Hematopoietic multipotent progenitor cell treated with erythropoietin and hydrocortisone succinate and interleukin-3 and kit ligand, for 6 days (in vitro differentiated cells): Measurements from ENCODE around the gene CLEC17A.
"Not testable (repeated sequence)": the region's sequence is repeated elsewhere in the genome, so short reads cannot be mapped to it uniquely, and the experiment has no call there.

Experiments used
- DNase-seq: peaks from one replicate; pipeline ENCODE4 v3.0.0-alpha.2; 2015

CLEC17A gene, protein sequence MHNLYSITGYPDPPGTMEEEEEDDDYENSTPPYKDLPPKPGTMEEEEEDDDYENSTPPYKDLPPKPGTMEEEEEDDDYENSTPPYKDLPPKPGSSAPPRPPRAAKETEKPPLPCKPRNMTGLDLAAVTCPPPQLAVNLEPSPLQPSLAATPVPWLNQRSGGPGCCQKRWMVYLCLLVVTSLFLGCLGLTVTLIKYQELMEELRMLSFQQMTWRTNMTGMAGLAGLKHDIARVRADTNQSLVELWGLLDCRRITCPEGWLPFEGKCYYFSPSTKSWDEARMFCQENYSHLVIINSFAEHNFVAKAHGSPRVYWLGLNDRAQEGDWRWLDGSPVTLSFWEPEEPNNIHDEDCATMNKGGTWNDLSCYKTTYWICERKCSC

DNA sequence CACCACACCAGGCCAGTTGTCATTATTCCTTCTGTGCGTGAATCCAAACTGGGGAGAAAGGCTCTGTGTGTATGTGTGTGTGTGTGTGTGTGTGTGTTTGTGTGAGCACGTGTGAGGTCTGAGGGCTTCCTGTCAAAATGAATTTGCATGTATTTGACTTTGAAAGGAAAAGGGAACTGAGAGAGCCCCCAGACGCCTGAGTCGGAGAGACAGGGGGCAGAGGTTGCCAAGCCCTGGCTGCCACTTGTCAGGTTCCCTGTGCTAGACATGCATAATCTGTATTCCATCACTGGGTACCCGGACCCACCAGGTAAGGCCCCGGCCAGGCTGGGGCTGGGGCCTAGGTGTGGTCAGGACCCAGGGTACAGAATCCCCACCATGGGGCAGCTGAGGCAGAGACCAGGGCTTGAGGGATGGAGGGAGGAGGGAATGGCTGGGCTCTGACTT is at the start of gene CLEC17A:
CLEC17A (plus strand) TSS at position 191 of the 447 bp plus-strand sequence; CDS start at position 268, 77 bp downstream.
- no peak for DNase-seq

DNA sequence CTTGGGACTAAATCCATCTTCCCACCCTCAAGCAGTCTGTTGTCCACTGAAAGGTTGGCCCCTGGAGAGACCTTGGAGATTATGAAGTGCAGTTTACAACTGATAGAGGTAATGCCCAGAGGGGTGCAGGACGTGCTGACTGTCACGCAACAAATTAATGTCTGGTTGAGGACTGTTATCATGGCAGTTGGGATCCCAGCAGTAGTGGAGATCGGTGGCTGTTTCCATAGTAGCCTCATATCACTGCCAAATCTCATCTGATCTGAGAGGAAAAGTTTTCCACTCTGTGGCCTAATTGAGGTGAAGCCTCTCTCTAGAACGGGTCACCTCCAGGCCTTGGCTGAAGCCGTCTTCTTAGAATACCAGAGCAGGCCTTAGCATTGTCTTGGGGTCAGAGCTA is 49.4 kb upstream of the CLEC17A start:
- no peak for DNase-seq

DNA sequence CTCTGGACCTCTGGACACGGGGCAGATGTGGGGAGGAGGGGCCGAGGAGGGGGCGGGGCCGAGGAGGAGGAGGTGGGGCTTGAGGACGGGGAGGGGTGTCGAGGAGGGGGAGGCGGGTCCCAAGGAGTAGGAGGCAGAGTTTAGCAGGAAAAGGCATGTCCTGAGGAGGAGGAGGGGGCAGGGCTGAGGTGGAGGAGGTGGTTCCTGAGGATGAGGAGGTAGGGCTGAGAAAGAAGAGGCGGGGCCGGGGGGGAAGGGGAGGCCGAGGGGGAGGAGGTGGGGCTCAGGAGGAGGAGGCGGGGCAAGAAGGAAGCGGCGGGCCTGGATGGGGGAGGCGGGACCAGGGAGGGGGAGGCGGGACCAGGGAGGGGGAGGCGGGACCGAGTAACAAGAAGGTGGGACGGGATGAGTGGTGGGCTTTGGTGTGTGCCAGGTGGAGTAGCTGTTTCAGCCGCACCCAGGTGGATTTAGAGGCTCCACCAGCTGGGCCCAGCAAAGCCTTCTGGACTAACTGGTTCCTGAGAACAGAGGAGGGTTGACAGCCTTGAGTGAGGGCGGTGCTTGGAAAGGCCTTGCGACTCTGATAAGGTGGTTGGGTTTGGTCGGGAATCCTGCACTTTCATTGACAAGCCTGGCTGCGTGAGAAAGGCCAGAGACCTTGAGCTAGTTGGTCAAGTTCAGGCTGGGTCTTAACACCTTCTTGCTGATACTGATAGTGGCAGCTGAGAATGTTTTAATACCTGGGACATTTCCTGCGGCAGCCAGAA is 45.8 kb upstream of the CLEC17A start:
- DNase-seq, result peak; percentile 96

DNA sequence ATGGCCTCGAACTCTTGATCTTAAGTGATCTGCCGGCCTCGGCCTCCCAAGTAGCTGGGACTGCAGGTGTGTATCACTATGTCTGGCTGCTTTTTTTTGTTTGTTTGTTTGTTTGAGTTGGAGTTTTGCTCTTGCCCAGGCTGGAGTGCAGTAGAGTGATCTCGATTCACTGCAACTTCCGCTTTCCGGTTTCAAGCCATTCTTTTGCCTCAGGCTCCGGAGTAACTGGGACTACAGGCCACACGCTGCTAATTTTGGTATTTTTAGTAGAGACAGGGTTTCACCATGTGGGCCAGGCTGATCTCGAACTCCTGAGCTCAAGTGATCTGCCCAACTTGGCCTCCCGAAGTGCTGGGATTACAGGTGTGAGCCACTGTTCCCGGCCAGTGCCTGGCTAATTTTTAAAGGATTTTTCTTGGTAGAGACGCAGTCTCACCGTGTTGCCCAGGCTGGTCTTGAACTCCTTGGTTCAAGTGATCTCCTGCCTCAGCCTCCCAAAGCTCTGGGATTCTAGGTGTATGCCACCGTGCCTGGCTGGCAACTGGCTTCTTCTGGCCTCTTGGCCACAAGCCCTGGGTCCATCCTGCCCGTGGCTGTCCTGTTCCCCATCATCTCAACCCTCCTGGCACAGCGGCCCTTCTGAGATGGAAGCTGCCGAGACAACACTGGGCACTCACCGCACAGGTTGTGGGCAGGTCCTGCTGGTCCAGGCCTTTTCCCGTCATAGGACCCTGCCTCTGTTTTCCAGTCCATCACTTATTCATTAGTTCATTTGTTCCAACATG is 42.0 kb upstream of the CLEC17A start:
- DNase-seq, result no peak

DNA sequence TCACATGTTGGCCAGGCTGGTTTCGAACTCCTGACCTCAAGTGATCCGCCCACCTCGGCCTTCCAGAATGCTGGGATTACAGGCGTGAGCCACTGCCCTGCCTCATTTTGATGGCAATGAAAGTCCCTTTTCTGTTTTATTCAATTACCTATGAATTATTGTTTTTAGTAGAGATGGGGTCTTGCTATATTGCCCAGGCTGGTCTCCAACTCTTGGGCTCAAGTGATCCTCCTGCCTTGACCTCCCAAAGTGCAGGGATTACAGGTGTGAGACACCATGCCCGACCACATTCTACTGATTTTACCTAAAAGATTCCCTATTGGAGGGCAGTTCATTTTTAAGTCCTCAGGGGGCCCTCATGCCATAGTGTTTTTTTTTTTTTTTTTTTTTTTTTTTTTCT is 40.9 kb upstream of the CLEC17A start:
- not testable (repeated sequence) for DNase-seq

DNA sequence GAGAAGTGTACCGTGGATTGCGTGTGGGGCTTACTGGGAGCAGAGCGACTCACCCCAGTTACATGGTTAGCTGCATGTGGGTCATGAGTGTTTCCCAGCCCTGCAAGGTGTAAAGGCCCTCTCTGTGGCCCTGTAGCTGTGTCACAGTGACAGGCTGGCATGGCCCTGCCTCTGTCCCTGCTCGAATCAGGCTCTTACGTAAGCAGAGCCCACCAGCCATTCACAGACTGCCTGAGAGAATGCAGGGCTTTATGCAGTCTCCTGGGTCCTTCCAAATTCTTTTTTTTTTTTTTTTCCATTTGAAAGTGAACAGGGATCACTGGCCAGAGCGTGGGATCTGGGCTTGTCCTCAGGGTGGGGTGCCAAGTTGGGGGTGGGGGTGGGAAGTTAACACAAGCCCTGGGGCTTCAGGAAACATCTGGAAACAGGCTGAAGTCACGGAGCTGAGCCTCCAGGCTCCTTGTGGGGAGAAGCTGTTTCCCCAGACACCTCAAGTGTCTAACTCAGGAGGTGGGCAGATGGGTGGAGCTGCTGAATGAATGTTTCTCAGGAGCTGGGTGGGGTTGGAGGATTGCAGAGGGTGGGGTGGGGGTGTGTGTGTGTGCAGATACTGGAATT is 40.1 kb upstream of the CLEC17A start:
- DNase-seq, result peak; percentile 61

DNA sequence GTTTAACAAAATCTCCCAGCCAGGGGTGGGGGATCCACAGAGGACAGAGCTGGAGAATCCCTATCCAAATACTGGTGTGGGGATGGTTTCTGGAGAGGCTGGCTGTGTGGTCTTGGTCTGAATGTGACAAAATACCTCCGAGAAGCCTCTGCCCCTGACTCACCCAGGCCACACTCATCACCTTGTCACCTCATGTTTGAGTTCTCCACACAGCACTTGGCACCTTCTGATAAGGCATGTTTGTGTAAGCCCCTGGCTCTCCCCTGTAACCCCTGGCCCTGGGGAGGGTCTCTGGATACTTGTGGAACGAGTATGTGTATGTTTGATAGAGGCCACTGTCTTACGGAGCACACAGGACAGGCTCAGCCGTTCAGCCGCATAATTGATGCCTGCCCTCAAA is 38.8 kb upstream of the CLEC17A start:
- no peak for DNase-seq

DNA sequence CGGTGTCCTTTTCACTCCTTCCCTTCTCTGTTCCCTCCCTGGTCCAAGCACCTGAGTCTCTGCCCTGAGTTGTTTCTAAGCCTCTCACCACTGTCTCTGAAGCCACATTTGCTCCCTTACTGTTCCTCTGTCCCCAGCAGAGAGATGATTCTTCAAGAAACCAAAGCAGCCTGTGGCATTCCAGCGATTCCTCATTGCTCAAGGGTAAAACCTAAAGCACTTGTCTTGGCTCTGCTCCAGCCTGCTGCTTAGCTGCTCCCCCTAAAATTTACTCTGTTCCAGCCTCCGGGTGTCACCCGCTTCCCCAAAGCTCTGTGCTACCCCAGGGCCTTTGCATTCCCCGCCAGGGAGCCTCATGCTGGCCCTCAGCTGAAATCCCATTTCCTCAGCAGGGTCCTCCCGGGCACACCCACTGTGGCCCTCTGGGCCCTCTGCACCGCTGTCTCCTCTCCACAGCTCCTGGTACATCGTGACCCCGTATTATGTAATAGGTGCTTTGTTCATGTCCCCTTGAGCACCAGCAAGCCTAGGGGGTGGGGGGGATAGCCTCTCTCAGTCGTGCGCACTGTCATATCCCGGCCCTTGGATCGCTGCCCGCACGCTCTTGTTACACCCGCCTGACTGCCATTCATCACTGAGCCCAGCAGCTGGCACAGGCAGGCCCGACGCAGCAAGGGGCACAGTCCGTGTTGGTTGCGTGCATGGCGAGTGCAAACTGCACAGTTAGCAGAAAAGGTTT is 37.7 kb upstream of the CLEC17A start:
- no peak for DNase-seq

DNA sequence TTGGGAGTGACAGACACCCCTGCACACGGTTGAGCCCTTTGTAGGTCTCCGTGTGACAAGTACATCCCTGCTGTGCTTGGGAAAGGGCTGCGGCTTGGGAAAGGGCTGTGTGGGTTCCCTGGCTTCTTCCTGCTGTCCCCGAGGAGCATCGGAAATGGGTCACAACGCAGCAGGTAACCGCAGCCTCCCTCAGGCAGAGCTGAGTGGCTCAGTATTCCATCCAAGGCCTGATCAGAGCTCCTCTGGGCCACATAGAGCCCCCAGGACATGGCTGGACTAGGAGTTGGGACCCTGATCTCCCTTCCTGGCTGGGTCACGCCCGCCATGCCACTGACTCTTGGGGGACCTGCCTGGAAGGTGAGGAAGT is 37.2 kb upstream of the CLEC17A start:
- no peak for DNase-seq

DNA sequence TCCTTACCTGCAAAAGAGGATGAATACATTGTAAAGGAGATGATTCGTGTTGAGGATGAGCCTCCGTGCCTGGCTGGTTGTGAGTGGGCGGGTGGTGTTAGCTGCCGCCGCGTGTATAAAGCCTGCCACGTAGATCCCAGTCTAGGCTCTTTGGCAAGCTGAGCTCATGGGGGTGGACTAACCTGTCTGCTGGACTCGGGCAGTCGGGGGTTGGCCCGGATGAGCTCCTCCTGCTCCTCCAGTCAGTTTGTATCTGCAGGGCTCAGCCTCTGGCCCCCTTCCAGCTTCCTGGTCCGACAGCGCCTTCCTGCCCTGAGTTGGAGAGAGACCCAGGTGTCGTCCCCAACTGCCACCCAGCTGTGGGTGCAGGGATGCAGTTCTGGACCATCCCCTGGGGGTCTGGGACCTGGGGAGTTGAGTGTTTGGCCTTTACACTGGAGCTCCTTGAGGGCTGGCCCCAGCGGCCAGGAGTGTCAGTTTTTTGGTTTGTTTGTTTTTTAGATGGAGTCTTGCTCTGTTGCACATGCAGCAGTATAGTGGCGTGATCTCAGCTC is 32.6 kb upstream of the CLEC17A start:
- no peak for DNase-seq

DNA sequence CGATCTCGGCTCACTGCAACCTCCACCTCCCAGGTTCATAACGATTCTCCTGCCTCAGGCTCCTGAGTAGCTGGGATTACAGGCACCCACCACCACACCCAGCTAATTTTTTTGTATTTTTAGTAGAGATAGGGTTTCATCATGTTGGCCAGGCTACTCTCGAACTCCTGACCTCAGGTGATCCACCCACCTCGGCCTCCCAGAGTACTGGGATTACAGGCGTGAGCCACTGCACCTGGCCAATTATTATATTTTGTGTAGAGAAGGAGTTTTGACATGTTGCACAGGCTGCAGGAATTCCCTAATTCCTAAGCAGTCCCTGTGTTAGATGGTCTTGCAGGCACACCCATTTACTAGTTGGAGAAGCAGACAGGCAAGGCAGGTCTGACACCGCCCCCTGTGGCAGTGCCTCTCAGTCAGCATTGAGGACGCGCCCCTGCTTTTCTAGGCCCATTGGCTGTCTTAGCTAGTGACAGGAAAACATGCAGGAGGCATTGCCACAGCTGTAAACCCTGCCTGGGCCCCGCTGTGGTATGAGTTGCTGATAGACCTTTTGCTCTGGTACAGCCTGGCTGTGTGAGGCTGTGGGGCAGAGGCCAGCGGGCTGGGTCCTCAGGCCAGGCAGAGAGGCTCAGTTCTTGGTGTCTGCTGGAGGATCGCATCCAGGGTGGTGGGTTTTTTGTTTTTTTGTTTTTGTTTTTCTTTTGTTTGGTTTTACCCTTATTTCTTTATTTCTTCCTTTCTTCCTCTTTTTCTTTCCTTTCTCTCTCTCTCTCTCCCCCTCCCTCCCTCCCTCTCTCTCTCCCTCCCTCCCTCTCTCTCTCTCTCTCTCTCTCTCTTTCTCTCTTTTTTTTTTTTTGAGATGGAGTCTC is 31.5 kb upstream of the CLEC17A start:
- DNase-seq, result peak; percentile 96

DNA sequence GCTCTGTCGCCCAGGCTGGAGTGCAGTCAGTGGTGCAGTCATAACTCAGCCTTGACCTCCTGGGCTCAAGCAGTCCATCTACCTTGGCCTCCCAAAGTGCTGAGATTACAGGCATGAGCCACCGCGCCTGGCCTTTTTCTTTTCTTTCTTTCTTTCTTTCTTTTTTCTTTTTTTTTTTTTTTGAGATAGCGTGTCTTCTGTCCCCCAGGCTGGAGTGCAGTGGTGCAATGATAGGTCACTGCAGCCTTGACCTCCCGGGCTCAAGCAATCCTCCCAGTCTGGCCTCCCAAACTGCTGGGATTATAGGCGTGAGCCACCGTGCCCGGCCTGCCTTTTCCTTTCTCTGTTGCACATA is 30.9 kb upstream of the CLEC17A start:
- not testable (repeated sequence) for DNase-seq

DNA sequence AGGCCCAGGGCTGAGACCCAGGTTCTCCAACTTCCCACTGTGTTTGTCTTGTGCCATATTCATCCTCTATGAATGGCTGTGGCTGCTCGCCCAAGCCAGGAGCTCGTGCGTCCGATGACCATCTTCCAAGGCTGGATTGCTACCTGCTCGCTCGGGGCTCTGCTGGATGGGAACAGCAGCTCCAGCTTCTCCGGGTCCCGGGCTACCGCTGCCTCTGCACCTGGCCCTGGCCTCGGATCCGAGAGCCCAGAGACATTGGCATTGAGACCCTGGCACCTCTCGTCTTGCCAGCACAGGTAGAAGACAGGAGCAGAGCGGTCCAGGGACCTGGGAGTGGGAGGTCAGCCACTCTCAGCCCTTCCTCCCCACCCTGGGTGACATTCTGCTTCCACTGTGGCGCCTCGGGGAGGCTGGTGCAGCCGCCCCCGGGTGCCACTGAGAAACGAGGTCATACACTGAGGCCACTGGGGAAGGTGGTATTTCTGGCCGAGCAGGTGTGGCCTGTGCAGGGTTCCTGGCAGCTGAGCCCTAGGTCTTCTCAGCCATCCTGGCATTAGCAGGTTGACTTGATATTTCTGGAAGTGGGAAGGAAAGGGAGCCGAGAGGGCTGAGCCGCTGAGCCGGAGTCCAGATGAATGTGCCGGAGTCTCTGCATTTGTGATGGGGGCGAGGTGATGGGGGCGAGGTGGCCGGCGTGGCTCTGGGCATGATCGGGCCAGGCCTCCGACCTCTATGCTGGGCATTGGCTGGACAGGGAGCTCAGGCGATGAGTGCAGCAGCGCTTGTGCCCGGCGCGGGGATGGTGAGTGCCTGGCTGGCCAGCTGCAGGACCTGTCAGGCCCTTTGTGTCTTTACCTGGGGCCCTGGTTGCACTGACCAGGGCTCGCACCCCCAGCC is 29.6 kb upstream of the CLEC17A start:
- no peak for DNase-seq

DNA sequence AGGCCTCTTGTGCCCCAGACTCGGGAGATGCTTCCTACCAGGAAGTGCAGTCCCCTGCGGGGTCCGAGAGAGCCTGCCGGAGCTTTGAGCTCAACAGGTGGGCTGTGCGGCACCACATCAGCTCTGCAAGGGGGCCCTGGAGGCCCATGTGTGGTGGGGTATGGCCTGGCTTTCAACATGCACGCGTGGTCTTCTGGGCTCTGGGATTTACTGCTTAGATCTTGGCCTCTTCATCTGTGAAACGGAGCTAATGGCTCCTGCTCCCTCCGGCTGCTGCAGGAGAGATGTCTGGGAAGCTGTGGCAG is 29.0 kb upstream of the CLEC17A start:
- no peak for DNase-seq

DNA sequence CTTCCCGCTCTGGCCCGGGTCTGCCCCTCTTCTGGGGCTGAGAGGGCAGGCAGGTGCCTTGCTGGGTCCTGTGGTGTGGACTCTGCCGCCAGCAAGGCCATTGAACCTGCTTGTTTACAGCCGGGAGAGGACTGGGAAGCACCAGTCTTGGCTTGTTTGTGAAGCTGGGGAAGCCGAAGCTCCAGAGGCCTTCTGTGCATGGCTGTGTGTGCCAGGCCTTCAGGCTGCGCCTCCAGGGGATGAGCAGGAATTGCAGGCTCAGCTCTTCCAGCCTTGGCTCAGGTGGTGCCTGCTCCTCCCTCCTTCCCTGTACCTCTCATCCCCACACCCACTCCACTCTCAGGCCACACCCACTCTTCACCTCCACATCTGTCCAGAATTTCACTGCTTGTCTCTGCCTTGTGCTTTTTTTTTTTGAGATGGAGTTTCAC is 28.5 kb upstream of the CLEC17A start:
- DNase-seq, result no peak

DNA sequence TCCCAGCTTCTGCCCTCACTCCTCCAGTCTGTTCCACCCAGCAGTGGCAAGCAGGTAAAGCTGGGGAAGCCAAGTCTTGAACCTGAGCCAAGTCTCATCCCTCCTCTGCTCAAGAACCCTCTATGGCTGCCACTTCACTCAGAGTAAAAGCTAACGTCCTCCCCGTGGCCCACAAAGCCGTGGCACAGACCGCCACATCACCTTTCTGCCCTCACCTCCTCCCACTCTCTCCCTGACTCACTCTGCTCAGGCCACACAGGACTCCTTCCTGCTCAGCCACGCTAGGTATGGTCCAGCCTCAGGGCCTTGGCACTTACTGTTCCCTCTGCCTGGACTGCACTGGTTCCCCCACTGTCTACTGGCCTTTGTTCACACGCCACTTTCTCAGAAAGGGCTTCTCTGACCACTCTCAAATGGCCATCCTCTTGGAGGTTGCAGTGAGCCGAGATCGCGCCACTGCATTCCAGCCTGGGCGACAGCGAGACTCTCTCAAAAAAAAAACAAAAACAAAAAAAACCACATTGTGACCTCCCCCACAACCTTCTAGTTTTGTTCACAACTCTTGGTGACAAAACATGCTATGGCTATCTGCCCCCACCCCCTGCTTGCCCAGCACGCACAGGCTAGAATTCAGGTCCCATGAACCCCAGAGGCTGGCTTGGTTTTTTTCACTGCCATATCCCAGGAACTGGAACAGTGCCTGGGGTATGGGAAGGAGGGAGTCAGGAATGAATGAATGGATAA is 26.8 kb upstream of the CLEC17A start:
- DNase-seq, result no peak

DNA sequence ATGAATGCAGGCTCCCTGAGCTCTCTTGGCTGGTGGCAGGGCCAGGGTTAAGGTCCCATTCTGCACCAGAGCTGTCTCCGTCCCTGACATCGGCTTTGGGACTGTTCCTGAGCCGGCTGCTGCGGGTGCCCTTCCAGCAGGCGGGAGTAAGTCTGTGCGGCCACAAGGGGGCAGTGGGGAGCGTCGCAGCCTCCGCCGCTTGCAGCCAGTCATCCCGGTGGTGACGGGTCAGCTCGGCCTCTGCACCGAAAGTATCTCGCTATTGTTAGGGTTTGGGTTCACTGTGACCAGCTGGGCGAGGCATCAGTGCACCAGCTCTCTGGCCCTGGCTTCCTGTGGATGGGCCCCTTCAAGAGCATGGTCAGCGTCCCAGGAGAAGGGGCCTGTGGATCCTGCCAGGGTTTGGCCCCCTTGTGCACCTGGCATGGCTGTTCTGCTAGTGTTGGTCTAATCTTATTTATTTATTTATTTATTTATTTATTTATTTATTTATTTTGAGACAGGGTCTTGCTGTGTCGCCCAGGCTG is 26.2 kb upstream of the CLEC17A start:
- peak; percentile 89 for DNase-seq

DNA sequence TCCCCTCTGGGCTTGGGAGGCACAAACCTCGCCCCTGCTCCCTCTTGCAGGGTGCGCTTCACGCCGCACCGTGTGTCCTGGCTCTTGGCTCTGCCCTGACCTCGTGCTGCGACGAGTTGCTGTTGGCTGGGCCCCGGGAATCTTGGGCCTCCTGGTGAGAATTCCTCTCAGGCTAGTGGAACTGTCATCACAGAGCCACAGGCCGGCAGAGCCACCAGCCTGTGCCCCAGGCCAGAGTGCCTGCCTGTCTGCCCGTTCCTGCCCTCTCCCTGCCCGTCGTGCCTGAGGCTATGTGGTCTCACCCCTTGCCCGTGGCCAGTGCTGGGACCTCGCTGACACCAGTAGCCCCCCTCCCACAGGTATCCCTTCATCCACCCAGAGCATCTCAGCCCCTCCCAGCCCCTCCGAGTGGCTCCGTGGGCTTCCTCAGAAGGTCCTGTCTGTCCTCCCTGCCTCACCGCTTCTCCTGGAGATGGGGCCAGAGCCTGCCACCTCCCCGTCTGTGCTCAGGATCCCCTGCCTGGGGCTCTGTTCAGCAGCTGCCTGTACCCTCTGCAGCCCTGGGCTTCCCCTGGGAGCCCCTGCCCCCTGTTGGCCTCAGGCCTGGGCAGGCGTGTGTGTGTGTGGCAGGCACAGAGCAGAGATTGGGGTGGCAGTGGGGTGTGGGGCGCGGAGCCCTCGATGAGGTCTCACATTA is 24.4 kb upstream of the CLEC17A start:
- no peak for DNase-seq
